HCT116 (cell line): ENCODE data around the gene TTLL4. TPM values are rescaled to one million over a fixed set of nuclear protein-coding genes. Genes with fewer than 3 reads are reported as not detected.

Experiments used
- ATAC-seq: fragments of 200-7000 bp; cut with Tn5 transposase; 2 replicates; pipeline ENCODE4 v1.9.1; 2020; ENCODE audit warnings: mild to moderate bottlenecking, moderate library complexity
- BruUV-seq: library from RNA; stranded (reverse); fragments of 400-500 nt; replicated peaks from 2 replicates; lab custom pipeline; 2021; lab: Mats Ljungman, UMichigan
- CTCF ChIA-PET: fragments of 300-600 bp; sonication (Branson Sonifier 250); formaldehyde crosslinking; loops from one replicate; lab custom pipeline; 2021; ENCODE audit warnings: antibody characterized with exemption; lab: Charles Lee
- POLR2A ChIA-PET: fragments of 300-600, 350-600 bp; sonication (Branson Sonifier 250); formaldehyde crosslinking; loops from one replicate; lab custom pipeline; 2021; ENCODE audit warnings: antibody characterized with exemption; lab: Charles Lee
- RAD21 ChIA-PET, 2 experiments: fragments of 300-600 bp; sonication (Branson Sonifier 250); formaldehyde crosslinking; loops; one replicate each; lab custom pipeline; 2023; ENCODE audit warnings: low total read pairs in 2 of 2; ENCODE audit not compliant: uncharacterized antibody in 2 of 2, unreplicated experiment in 2 of 2, low non-redundant PET in 1 of 2; lab: Charles Lee
- DNase-seq: peaks from one replicate; pipeline ENCODE4 v3.0.0-alpha.2; 2010; ENCODE audit warnings: low read depth, low spot score
- H2AFZ ChIP-seq: fragments of 200-600 bp; shearing (Covaris generic), sonication (generic); 2 replicates; pipeline ENCODE4 v1.6.1; 2017; ENCODE audit warnings: low read depth, mixed run types, mixed read lengths, antibody characterized with exemption, low read length; ENCODE audit not compliant: poor library complexity, severe bottlenecking
- H3K27ac ChIP-seq: 2 replicates; pipeline ENCODE4 v1.5.1; 2012; ENCODE audit warnings: low read depth, low read length
- H3K27me3 ChIP-seq: fragments of 200-600 bp; sonication (generic); 2 replicates; pipeline ENCODE4 v1.6.1; 2016; ENCODE audit warnings: mixed run types, low read length, mixed read lengths; ENCODE audit not compliant: insufficient read depth
- H3K36me3 ChIP-seq, 2 experiments: fragments of 200-500 bp in 1 of 2; fragments of 200-600 bp in 1 of 2; sonication (Bioruptor generic) in 1 of 2; sonication (generic) in 1 of 2; 2 replicates each; pipeline versions ENCODE4 v1.5.1 to v1.6.1; 2014 to 2016; ENCODE audit warnings: low read length in 2 of 2, inconsistent platforms in 1 of 2, mixed read lengths in 1 of 2, mixed run types in 1 of 2; ENCODE audit not compliant: insufficient read depth in 2 of 2, control insufficient read depth in 1 of 2
- H3K4me1 ChIP-seq, 2 experiments: fragments of 200-600 bp in 1 of 2; sonication (generic) in 1 of 2; 2 replicates each; pipeline versions ENCODE4 v1.5.1 to v1.6.1; 2012 to 2017; ENCODE audit warnings: low read length in 2 of 2, inconsistent platforms in 1 of 2, mild to moderate bottlenecking in 1 of 2, mixed read lengths in 1 of 2, mixed run types in 1 of 2, moderate library complexity in 1 of 2; ENCODE audit not compliant: insufficient read depth in 2 of 2, control insufficient read depth in 1 of 2
- H3K4me2 ChIP-seq: fragments of 200-600 bp; sonication (generic); 2 replicates; pipeline ENCODE4 v1.6.1; 2017; ENCODE audit warnings: mixed run types, low read length, mixed read lengths
- H3K4me3 ChIP-seq, 2 experiments: fragments of 200-600 bp in 1 of 2; sonication (generic) in 1 of 2; replicated peaks in 1 of 2; 2 replicates each; pipeline ENCODE4 v1.5.1; 2011 to 2016; ENCODE audit warnings: low read length in 2 of 2, control low read depth in 1 of 2, low read depth in 1 of 2, mild to moderate bottlenecking in 1 of 2, mixed read lengths in 1 of 2, mixed run types in 1 of 2
- H3K79me2 ChIP-seq: fragments of 200-600 bp; sonication (generic); 2 replicates; pipeline ENCODE4 v1.6.1; 2017; ENCODE audit warnings: mild to moderate bottlenecking, mixed run types, low read length, moderate library complexity, mixed read lengths; ENCODE audit not compliant: insufficient read depth
- H3K9ac ChIP-seq: fragments of 200-600 bp; sonication (generic); 2 replicates; pipeline ENCODE4 v1.6.1; 2016; ENCODE audit warnings: low read length, mixed read lengths
- H3K9me2 ChIP-seq: fragments of 200-600 bp; sonication (generic), shearing (Covaris generic); 2 replicates; pipeline ENCODE4 v1.6.1; 2017; ENCODE audit warnings: mixed run types, mild to moderate bottlenecking, moderate library complexity; ENCODE audit not compliant: insufficient read depth
- H3K9me3 ChIP-seq, 2 experiments: fragments of 200-500 bp in 1 of 2; fragments of 200-600 bp in 1 of 2; sonication (Bioruptor generic) in 1 of 2; sonication (generic) in 1 of 2; 2 replicates each; pipeline ENCODE4 v1.6.1; 2014 to 2017; ENCODE audit warnings: low read length in 2 of 2, mixed read lengths in 2 of 2, inconsistent platforms in 1 of 2, low read depth in 1 of 2, mild to moderate bottlenecking in 1 of 2, mixed run types in 1 of 2, moderate library complexity in 1 of 2; ENCODE audit not compliant: control insufficient read depth in 1 of 2, insufficient read depth in 1 of 2
- H4K20me1 ChIP-seq: fragments of 200-600 bp; sonication (generic), shearing (Covaris generic); 2 replicates; pipeline ENCODE4 v1.6.1; 2017; ENCODE audit warnings: mixed run types, mild to moderate bottlenecking, moderate library complexity; ENCODE audit not compliant: insufficient read depth
- TCF7L2 ChIP-seq: IDR thresholded peaks from 2 replicates; pipeline ENCODE4 v1.7.0; 2011; ENCODE audit warnings: borderline replicate concordance, inconsistent platforms; ENCODE audit not compliant: insufficient read depth, insufficient read length; ENCODE audit errors: extremely low read depth
- YY1 ChIP-seq: IDR thresholded peaks from 2 replicates; pipeline ENCODE4 v1.6.1; 2011; ENCODE audit warnings: low read length, low read depth, moderate library complexity, mild to moderate bottlenecking; ENCODE audit not compliant: insufficient replicate concordance; ENCODE audit errors: extremely low read depth
- intact Hi-C: fragments of 100-400 bp; cut with micrococcal nuclease; formaldehyde crosslinking; loops from 2 replicates; pipeline ENCODE4 v1.10.0; 2022
- total RNA-seq: library from RNA; stranded (reverse); gene quantifications from one replicate; pipeline ENCODE4 v1.2.1, GENCODE V29; 2021; ENCODE audit not compliant: unreplicated experiment
- TF ChIP-seq, protein P1 (sequence below): IDR thresholded peaks from 2 replicates; pipeline ENCODE4 v1.6.1; 2011; ENCODE audit warnings: mild to moderate bottlenecking, low read length, moderate library complexity; ENCODE audit not compliant: insufficient replicate concordance; ENCODE audit errors: extremely low read depth
- TF ChIP-seq, protein P2 (sequence below): IDR thresholded peaks from 2 replicates; pipeline ENCODE4 v1.6.1; 2012

The TTLL4 gene
- total RNA-seq, 1 experiment from 2014 or later, result 53.0 TPM

DNA sequence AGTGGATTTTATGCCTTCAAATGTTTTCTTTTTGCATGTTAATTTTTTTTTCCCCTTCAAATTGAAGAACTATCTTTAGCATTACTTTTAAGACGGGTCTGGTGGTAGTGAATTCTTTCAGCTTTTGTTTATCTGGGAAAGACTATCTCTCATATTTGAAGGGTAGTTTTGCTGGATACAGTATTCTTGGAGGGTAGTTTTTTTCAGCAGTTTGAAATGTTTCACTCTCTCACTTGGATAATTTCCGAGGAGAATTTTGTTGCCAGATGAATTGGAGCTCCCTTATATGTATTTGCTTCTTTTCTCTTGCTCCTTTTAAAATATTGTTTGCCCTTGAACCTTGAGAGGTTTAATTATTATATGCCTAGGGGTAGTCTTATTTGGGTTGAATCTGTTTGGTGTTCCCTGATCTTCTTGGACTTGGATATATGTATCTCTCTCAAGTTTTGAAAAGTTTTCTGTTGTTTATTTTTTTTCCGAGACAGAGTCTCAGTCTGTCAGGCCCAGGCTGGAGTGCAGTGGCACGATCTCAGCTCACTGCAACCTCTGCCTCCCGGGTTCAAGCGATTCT is 15.5 kb downstream of the TTLL4 start:
- peaks cover 93% of the 10 kb centered on the region for H3K79me2 ChIP-seq
- H3K9ac ChIP-seq, result no peak overlapping the region
- no peaks in the 10 kb centered on the region for H3K27me3 ChIP-seq
- H3K4me1 ChIP-seq, result peaks cover 6 to 13% of the 10 kb centered on the region in 2 experiments
- TF ChIP-seq TCF7L2 (no peak), YY1 (no peak)
- TF ChIP-seq, protein P1, sequence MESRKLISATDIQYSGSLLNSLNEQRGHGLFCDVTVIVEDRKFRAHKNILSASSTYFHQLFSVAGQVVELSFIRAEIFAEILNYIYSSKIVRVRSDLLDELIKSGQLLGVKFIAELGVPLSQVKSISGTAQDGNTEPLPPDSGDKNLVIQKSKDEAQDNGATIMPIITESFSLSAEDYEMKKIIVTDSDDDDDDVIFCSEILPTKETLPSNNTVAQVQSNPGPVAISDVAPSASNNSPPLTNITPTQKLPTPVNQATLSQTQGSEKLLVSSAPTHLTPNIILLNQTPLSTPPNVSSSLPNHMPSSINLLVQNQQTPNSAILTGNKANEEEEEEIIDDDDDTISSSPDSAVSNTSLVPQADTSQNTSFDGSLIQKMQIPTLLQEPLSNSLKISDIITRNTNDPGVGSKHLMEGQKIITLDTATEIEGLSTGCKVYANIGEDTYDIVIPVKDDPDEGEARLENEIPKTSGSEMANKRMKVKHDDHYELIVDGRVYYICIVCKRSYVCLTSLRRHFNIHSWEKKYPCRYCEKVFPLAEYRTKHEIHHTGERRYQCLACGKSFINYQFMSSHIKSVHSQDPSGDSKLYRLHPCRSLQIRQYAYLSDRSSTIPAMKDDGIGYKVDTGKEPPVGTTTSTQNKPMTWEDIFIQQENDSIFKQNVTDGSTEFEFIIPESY, result no peak
- TF ChIP-seq, protein P2, sequence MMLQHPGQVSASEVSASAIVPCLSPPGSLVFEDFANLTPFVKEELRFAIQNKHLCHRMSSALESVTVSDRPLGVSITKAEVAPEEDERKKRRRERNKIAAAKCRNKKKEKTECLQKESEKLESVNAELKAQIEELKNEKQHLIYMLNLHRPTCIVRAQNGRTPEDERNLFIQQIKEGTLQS, result no peak
- H3K36me3 ChIP-seq, result peaks cover 0 to 5% of the 10 kb centered on the region in 2 experiments; a peak in 1 of 4 replicates
- H3K4me3 ChIP-seq, result no peak overlapping the region
- no peaks in the 10 kb centered on the region; a peak in 1 of 4 replicates for H3K9me3 ChIP-seq
- POLR2A ChIA-PET, result no interaction called here
- H3K4me2 ChIP-seq, result no peak overlapping the region
- CTCF ChIA-PET, result interaction anchor here (1.0 to 2.3 kb wide), 5 partner anchors 16 to 126 kb away, joined by 3 to 19 read pairs (median 3); partner anchors contain the start of gene TTLL4
- DNase-seq, result no peak
- H2AFZ ChIP-seq, result no peak overlapping the region
- RAD21 ChIA-PET, result no interaction called here
- BruUV-seq, result no TSS peak
- no peaks in the 10 kb centered on the region; the same call in 1 of the 2 replicates for H4K20me1 ChIP-seq
- no peak overlapping the region for H3K27ac ChIP-seq
- no peaks in the 10 kb centered on the region for H3K9me2 ChIP-seq
- intact Hi-C loops, result no loop called here
- ATAC-seq, result no peak
